Upper lobe of left lung (tissue), 4 donors: ENCODE results near the gene STAT5A.

ENCODE experiments used
- CTCF ChIP-seq, 6 experiments: fragments of 450-650 bp in 4 of 6; fragments of 200-600 bp in 2 of 6; sonication (generic) in 2 of 6; IDR thresholded peaks; one replicate each; pipeline ENCODE4 v1.5.1; 2016 to 2019; ENCODE audit warnings: antibody characterized with exemption in 6 of 6
- EP300 ChIP-seq, 4 donors: sonication (generic); formaldehyde crosslinking; IDR thresholded peaks; one replicate each; pipeline ENCODE4 v1.5.1; 2017; ENCODE audit warnings: antibody characterized with exemption in 4 of 4, control low read depth in 2 of 4
- POLR2A ChIP-seq, 4 donors: fragments of 450-650 bp; IDR thresholded peaks; one replicate each; pipeline ENCODE4 v1.5.1; 2016 to 2017; ENCODE audit warnings: antibody characterized with exemption in 4 of 4, mild to moderate bottlenecking in 2 of 4
- POLR2AphosphoS5 ChIP-seq, 2 donors: sonication (generic); formaldehyde crosslinking; IDR thresholded peaks; one replicate each; pipeline ENCODE4 v1.5.1; 2017; ENCODE audit warnings: antibody characterized with exemption in 2 of 2

GRCh38 chr17:42273474-42274252, 14.6 kb upstream of the STAT5A start:
- TF ChIP-seq EP300 (IDR thresholded peaks at IDR 0.05): no peak
- TF ChIP-seq POLR2A (IDR thresholded peaks at IDR 0.05): no peak
- TF ChIP-seq CTCF (IDR thresholded peaks at IDR 0.05): no peak
- TF ChIP-seq POLR2AphosphoS5 (IDR thresholded peaks at IDR 0.05): no peak
